Central memory CD8-positive, alpha-beta T cell (primary cell): ENCODE results near the gene ZNF827.

ENCODE experiments used
- ATAC-seq: fragments of 150-1000 bp; cut with Tn5 transposase; replicated peaks from 2 replicates; pipeline ENCODE4 v1.10.0; 2022; ENCODE audit warnings: mild to moderate bottlenecking, moderate FRiP score, moderate number of reproducible peaks; ENCODE audit not compliant: poor library complexity, severe bottlenecking; ENCODE audit errors: extremely low read depth
- DNase-seq, 2 donors: peaks; one replicate each; pipeline ENCODE4 v3.0.0; 2021; ENCODE audit warnings: low spot score in 2 of 2
- H3K27ac Mint-ChIP-seq: one replicate; pipeline ENCODE4 v1.8.0; 2022; ENCODE audit warnings: low read depth, mild to moderate bottlenecking, moderate library complexity, mixed read lengths
- H3K27me3 Mint-ChIP-seq: one replicate; pipeline ENCODE4 v1.8.0; 2022; ENCODE audit warnings: mixed read lengths
- H3K36me3 Mint-ChIP-seq: one replicate; pipeline ENCODE4 v1.8.0; 2022; ENCODE audit warnings: mild to moderate bottlenecking, moderate library complexity, mixed read lengths; ENCODE audit not compliant: insufficient read depth
- H3K4me1 Mint-ChIP-seq: one replicate; pipeline ENCODE4 v1.8.0; 2022; ENCODE audit warnings: mixed read lengths
- H3K4me3 Mint-ChIP-seq: one replicate; pipeline ENCODE4 v1.8.0; 2022; ENCODE audit warnings: mild to moderate bottlenecking, moderate library complexity, mixed read lengths
- H3K9me3 Mint-ChIP-seq: one replicate; pipeline ENCODE4 v1.8.0; 2022; ENCODE audit warnings: mixed read lengths

The ZNF827 gene

DNA sequence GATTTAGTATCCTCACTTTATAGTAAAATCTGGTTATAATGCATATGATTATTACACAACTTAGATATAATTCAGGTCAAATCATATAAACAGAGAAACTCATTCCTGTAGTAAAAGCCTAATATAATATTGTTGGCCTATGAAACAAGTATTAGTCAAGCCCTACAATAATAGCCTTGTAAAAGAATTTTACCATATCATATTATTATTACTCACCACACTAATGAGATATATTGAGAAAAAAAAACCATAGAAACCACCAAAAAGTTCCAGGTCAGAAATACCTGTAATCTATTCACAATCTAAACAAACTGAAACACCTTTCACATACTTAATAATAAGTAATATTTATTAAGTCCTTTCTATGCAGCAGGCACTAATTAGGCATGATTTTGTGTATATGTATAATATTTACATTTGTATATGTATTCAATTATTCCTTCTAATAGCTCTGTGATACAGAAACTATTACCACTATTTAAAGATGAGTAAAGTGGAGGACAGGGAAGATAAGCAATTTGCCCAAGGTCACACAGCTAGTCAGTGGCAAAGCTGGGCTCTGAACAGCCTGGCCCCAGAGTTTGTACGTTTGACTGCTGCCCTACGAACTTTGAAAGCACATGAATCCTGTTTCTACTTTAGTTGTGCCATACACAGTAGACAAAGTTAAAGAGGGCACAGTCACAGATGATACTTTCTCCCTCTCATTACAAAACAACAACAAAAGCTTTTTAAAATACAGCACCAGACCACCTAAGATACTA lies 9.0 kb downstream of the ZNF827 start:
- DNase-seq (no peak), ATAC-seq (no peak)
- no peak overlapping the region for H3K27ac Mint-ChIP-seq
- H3K4me3 Mint-ChIP-seq = no peak overlapping the region
- H3K4me1 Mint-ChIP-seq = peaks cover 64% of the 10 kb centered on the region
- H3K36me3 Mint-ChIP-seq = peaks cover 3% of the 10 kb centered on the region
- H3K27me3 Mint-ChIP-seq = no peaks in the 10 kb centered on the region
- H3K9me3 Mint-ChIP-seq = no peaks in the 10 kb centered on the region

DNA sequence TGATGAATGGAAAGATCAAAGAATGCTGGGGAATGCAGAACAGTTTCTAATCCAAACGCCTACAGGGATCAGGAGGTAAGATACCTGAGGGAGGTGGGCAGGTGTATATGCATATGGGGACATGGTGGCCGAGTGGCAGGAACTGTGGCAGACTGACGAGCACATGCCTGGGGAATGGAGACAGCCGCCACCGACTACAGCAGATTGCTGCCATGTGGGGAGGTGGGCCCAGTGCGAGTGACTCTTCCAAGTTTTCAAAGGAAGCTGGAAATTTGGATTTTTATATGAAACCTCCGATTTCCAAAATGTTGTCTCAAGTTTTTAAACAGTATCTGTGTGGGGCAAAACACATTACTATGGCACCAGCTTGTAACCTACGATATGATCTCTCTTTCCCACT lies 9.9 kb downstream of the ZNF827 start:
- peaks cover 57% of the 10 kb centered on the region for H3K4me1 Mint-ChIP-seq
- no peak overlapping the region for H3K4me3 Mint-ChIP-seq
- H3K27me3 Mint-ChIP-seq = no peaks in the 10 kb centered on the region
- DNase-seq = no peak
- H3K36me3 Mint-ChIP-seq = peaks cover 3% of the 10 kb centered on the region
- no peak overlapping the region for H3K27ac Mint-ChIP-seq
- no peak for ATAC-seq
- no peaks in the 10 kb centered on the region for H3K9me3 Mint-ChIP-seq

DNA sequence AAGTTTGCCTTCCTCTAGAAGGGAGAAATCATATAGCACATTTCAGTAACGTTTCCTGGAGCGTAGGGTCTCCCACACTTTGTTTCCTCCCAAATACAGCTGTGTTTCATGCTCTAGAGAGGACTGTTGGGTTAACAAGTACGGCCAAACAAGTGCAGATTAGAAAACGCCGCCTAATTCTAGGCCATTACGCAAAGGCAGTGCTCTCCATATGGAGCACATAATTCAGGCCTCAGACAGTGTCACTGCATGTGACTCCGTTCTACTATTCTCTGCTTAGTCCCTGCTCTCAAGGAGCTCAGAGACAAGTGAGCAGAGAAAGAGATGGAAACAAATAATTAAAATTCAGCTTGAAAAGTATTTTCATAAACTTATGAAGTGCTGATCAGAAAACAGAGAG lies 11.6 kb downstream of the ZNF827 start:
- Mint-ChIP-seq H3K27ac (no peak overlapping the region), H3K9me3 (no peaks in the 10 kb centered on the region), H3K4me3 (no peak overlapping the region), H3K36me3 (peaks cover 3% of the 10 kb centered on the region), H3K4me1 (peaks cover 49% of the 10 kb centered on the region), H3K27me3 (no peaks in the 10 kb centered on the region)
- no peak for ATAC-seq
- no peak for DNase-seq

DNA sequence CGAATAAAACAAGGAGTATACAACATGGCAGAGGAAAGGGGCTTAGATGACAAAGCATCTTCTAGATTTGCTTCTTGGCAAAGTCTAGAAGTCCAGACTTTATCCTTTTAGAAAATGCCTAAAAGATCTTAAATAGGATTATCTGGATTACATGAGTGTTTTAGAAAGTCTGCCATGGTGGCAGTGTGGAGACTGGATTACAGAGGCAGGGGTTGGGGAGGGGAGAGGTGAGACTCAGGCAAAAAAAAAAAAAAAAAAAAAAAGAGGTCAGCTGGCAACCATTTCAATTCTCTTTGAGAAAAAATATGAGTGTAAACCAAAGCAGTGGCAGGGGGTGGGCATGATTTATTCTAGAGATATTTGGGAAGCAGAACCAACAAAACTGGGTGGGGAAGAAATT lies 17.4 kb downstream of the ZNF827 start:
- Mint-ChIP-seq H3K27ac (peak overlapping the region; percentile 17), H3K9me3 (no peaks in the 10 kb centered on the region), H3K36me3 (no peaks in the 10 kb centered on the region), H3K4me1 (peaks cover 52% of the 10 kb centered on the region), H3K27me3 (no peaks in the 10 kb centered on the region), H3K4me3 (no peak overlapping the region)
- DNase-seq (no peak), ATAC-seq (no peak)

DNA sequence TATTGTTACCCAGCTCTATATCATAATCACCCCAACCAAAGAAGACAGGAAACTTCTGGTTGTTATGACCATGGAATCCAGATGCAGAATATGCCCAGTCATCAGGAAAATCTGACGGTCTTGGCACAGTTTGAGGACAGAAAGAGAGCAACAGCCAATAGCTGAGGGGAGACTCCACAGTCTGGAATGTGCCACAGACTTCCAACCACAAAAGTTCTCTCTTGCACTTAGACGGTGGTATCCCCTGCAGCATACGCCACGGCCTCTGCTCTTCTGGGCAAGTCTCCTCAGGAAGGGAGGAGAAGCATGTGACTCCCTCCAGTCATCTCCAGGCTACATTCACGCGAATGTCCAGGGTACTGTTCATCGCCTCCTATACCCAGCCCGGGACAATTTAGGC lies 18.4 kb downstream of the ZNF827 start:
- peaks cover 57% of the 10 kb centered on the region for H3K4me1 Mint-ChIP-seq
- ATAC-seq (no peak), DNase-seq (no peak)
- no peaks in the 10 kb centered on the region for H3K9me3 Mint-ChIP-seq
- no peak overlapping the region for H3K27ac Mint-ChIP-seq
- H3K36me3 Mint-ChIP-seq = no peaks in the 10 kb centered on the region
- no peaks in the 10 kb centered on the region for H3K27me3 Mint-ChIP-seq
- no peak overlapping the region for H3K4me3 Mint-ChIP-seq

DNA sequence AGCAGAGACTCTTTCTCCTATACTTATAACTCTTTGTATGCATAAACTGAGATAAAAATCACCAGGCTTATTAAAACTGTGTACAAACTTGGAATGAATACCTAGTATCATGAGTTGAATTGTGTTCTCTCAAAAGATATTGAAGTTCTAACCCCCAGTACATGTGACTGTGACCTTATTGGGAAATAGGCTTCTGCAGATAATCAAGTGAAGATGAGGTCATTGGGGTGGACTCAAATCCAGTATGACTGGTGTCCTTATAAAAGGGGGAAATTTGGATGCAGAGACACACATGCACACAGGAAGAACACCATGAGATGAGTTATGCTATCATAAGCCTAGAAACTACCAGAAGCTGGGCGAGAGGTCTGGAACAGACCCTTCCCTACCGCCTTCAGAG lies 26.2 kb downstream of the ZNF827 start:
- ATAC-seq (no peak), DNase-seq (no peak)
- Mint-ChIP-seq H3K9me3 (no peaks in the 10 kb centered on the region), H3K4me1 (peaks cover 64% of the 10 kb centered on the region), H3K27ac (no peak overlapping the region), H3K27me3 (no peaks in the 10 kb centered on the region), H3K36me3 (no peaks in the 10 kb centered on the region), H3K4me3 (no peak overlapping the region)

DNA sequence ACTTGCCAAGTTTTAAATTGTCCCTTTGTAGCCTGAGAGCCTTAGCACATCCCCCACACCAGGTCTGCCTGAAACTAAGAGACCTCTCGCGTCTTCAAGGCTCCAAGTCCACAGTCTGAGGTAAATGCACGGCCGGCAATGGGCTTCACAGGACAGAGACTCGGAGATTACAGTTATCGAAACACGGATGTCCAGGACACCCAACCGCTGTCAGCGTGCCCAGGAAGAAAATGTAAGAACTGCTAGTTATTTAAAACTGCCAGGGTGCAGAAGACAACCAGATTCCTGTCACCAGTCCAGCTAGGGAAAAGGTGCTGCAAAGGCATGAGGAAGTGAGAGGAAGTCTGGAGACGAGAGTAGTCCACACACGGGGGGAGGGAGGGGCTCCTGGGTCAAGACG lies 28.9 kb downstream of the ZNF827 start:
- Mint-ChIP-seq H3K36me3 (no peaks in the 10 kb centered on the region), H3K4me3 (no peak overlapping the region), H3K27me3 (no peaks in the 10 kb centered on the region), H3K4me1 (peaks cover 56% of the 10 kb centered on the region), H3K9me3 (no peaks in the 10 kb centered on the region), H3K27ac (no peak overlapping the region)
- DNase-seq = no peak
- no peak for ATAC-seq

DNA sequence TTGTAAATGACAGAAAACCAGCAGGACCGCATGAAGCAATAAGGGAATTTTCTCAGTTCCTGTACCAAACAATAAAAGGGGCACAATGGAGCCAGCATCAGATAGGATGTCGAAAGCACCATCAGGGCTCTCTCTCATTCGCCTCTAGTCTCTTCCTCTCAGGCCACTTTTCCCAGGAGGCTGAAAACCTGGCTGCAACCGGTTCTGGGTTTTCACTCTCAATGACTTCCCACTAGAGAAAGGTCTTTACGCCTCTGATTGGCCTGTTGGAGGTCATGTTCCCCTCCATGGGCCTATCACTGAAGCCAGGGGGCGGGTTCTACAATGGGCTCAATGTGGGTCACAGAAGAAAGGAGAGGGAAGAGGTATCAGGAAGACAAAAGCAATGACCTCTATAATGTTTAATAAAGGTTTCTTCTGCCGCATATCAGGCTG lies 29.3 kb downstream of the ZNF827 start:
- Mint-ChIP-seq H3K9me3 (no peaks in the 10 kb centered on the region), H3K4me1 (peaks cover 59% of the 10 kb centered on the region), H3K27ac (no peak overlapping the region), H3K27me3 (no peaks in the 10 kb centered on the region), H3K4me3 (no peak overlapping the region), H3K36me3 (no peaks in the 10 kb centered on the region)
- DNase-seq = no peak
- ATAC-seq = no peak

DNA sequence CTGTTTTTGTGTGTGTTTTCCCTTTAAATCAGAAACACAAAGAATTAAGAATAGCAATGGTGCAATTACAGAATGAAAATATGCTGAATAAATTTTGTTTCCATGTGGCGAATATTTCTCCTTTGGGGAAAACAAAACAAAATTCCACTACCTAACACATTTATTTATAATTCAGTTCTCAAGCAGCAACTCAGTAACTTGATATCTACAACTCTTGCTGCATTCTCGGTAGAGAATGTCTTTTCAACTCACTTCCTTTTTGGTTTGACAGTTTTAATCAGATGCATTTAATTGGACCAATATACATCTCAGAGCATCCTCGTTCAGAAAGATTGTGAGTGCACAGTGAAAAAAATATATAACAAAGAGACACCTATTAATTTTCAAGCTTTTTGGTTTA lies 30.8 kb downstream of the ZNF827 start:
- DNase-seq (no peak), ATAC-seq (no peak)
- Mint-ChIP-seq H3K27ac (no peak overlapping the region), H3K4me1 (peaks cover 57% of the 10 kb centered on the region), H3K27me3 (no peaks in the 10 kb centered on the region), H3K9me3 (no peaks in the 10 kb centered on the region), H3K36me3 (peaks cover 6% of the 10 kb centered on the region), H3K4me3 (no peak overlapping the region)

DNA sequence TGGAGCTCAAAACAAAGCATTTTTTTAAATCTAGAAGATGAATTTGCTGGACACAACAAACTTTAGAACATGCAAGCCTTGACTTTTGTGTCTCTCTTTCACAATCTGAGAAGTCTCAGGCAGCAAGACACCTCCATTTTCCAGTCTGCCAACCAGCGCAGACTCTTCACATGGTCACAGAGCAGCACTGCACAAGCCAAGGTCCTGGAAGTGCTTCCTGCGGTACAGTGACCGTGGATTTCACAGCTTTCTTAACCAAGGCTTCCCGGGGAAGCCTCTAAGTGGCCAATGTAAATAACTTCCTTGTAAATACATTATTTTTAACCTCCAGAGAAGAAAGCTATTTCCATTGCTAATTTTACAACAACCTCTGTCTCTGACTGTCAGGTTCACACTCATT lies 31.2 kb downstream of the ZNF827 start:
- DNase-seq (no peak), ATAC-seq (no peak)
- H3K36me3 Mint-ChIP-seq = peaks cover 9% of the 10 kb centered on the region
- H3K27ac Mint-ChIP-seq = no peak overlapping the region
- H3K27me3 Mint-ChIP-seq = no peaks in the 10 kb centered on the region
- peaks cover 54% of the 10 kb centered on the region for H3K4me1 Mint-ChIP-seq
- H3K9me3 Mint-ChIP-seq = no peaks in the 10 kb centered on the region
- no peak overlapping the region for H3K4me3 Mint-ChIP-seq

DNA sequence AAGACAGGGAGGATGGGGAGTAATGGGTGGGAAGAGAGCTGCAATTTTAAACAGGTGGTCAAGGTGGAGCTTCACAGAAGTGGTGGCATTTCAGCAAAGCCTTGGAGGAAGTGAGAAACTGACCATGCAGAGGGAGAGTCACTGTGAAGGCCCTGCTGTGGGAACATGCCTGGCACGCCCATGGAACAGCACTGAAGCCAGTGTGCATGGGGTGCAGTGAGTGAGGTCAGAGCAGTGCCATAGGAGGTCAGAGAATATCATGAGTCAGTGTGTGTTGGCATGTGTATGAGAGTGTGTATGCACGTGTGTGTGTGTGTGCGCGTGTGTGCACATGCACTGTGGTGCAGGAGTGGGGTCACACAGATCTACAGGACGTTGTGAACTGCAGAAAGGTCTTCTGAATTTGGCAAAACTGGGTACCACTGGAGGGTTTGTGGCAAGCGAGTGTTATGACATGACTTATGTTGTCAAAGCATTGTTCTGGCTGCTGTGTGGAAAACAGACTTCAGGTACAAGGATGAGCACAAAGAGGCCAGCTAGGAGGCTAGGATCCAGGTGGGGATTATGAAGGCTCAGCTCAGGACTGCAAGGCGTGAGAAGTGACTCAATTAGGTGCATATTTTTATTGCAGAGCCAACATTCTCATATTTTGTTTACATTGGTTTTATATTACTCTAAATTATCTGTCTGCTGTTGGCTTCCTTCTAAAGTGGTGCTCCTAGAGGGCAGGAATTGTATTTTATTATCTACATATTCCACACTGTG lies 34.0 kb downstream of the ZNF827 start:
- H3K36me3 Mint-ChIP-seq = peaks cover 25% of the 10 kb centered on the region
- peaks cover 45% of the 10 kb centered on the region for H3K4me1 Mint-ChIP-seq
- no peak overlapping the region for H3K27ac Mint-ChIP-seq

DNA sequence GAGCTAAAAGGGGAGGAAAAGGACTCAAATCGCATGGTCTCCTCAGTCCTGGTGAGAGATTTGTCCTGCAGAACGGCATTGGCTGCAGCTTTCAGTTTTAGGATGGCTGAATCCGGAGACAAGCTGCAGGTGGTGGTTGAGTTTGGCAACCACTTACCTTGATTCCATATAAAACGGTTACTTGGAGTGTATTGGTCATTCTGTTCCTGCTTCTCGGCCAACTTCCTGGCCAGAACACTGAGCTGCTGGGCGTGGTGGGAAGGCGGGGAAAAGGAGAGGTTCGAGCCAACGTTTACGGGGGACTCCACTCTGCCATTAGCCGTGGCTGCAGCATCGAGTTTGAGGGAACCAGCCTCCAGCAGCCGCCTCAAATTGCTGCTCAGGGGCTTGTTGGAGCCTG lies 36.1 kb downstream of the ZNF827 start:
- H3K27me3 Mint-ChIP-seq = no peaks in the 10 kb centered on the region
- ATAC-seq = no peak
- H3K4me3 Mint-ChIP-seq = no peak overlapping the region
- no peak overlapping the region for H3K27ac Mint-ChIP-seq
- peaks cover 28% of the 10 kb centered on the region for H3K4me1 Mint-ChIP-seq
- H3K36me3 Mint-ChIP-seq = peaks cover 25% of the 10 kb centered on the region
- H3K9me3 Mint-ChIP-seq = no peaks in the 10 kb centered on the region
- no peak for DNase-seq

More for the DNA sequence above, 34.0 kb downstream of the ZNF827 start:
- Mint-ChIP-seq H3K4me3 (no peak overlapping the region), H3K27me3 (no peaks in the 10 kb centered on the region), H3K9me3 (no peaks in the 10 kb centered on the region)
- ATAC-seq (no peak), DNase-seq (no peak)

DNA sequence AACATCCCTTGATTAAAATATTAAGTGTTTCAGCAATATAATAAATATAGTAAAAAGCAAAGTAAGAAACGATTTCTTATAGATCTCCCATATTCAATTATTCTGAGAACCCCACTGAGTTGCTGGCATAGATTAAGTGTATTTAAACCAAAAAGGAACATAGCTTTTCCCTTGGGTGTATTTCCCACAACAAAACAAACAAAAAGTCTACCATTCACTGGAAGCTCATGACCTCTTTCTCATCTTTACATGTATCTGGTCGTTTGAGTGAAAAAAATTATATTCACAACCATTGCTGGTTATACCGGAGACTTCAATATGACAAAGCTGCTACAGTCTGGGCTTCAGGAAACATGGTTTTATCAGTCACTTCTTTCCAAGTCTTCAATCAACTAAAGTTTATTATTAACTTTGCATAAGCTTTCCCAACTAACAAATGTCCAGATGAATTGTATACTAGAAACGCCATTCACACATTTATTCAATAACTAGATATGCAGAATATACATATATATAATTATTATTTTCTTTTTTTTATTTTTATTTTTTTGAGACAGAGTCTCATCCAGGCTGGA lies 38.6 kb downstream of the ZNF827 start:
- Mint-ChIP-seq H3K36me3 (peaks cover 25% of the 10 kb centered on the region), H3K27me3 (no peaks in the 10 kb centered on the region), H3K4me3 (no peak overlapping the region), H3K9me3 (no peaks in the 10 kb centered on the region), H3K4me1 (peaks cover 31% of the 10 kb centered on the region), H3K27ac (no peak overlapping the region)
- DNase-seq (no peak), ATAC-seq (no peak)
